Common myeloid progenitor, CD34-positive (primary cell): ENCODE data around the gene PTGDS.
A peak's percentile ranks its signal among the peaks of the same experiment; 100 is the strongest.

ENCODE experiments used
- CTCF ChIA-PET: fragments of 350-600 bp; sonication (Branson Sonifier 250); formaldehyde crosslinking; loops from one replicate; lab custom pipeline; 2021; ENCODE audit warnings: antibody characterized with exemption; lab: Charles Lee
- POLR2A ChIA-PET: fragments of 350-600 bp; sonication (Branson Sonifier 250); formaldehyde crosslinking; loops from one replicate; lab custom pipeline; 2021; ENCODE audit warnings: antibody characterized with exemption; lab: Charles Lee
- DNase-seq, 3 donors: peaks; one replicate each; pipeline versions ENCODE4 v3.0.0 to v3.0.0-alpha.2; 2013
- H3K27ac ChIP-seq, 2 experiments: 1 replicate in 1 of 2; 2 replicates in 1 of 2; pipeline ENCODE4 v1.7.0; 2013; ENCODE audit warnings: inconsistent platforms in 2 of 2, low read length in 2 of 2, mild to moderate bottlenecking in 2 of 2, low read depth in 1 of 2, moderate library complexity in 1 of 2; ENCODE audit not compliant: severe bottlenecking in 2 of 2, insufficient read depth in 1 of 2, poor library complexity in 1 of 2
- H3K27me3 ChIP-seq, 5 experiments: replicated peaks in 2 of 5; 1 replicate in 3 of 5; 2 replicates in 2 of 5; pipeline versions ENCODE4 v1.6.1 to v1.7.0; 2013; ENCODE audit warnings: low read length in 4 of 5, mild to moderate bottlenecking in 2 of 5, moderate library complexity in 2 of 5, inconsistent platforms in 1 of 5; ENCODE audit not compliant: insufficient read depth in 5 of 5, control insufficient read depth in 4 of 5
- H3K36me3 ChIP-seq, 4 experiments: 1 replicate in 2 of 4; 2 replicates in 2 of 4; pipeline versions ENCODE4 v1.6.1 to v1.7.0; 2013; ENCODE audit warnings: low read length in 3 of 4, control low read depth in 1 of 4, mild to moderate bottlenecking in 1 of 4; ENCODE audit not compliant: control insufficient read depth in 4 of 4, insufficient read depth in 4 of 4
- H3K4me1 ChIP-seq, 4 experiments: 1 replicate in 3 of 4; 2 replicates in 1 of 4; pipeline versions ENCODE4 v1.6.1 to v1.7.1; 2013; ENCODE audit warnings: low read length in 3 of 4, mild to moderate bottlenecking in 3 of 4, control low read depth in 1 of 4, inconsistent platforms in 1 of 4, moderate library complexity in 1 of 4; ENCODE audit not compliant: control insufficient read depth in 4 of 4, insufficient read depth in 4 of 4; ENCODE audit errors: control extremely low read depth in 1 of 4
- H3K4me3 ChIP-seq, 7 experiments: 1 replicate in 4 of 7; 2 replicates in 3 of 7; pipeline versions ENCODE4 v1.5.1 to v1.7.0; 2013; ENCODE audit warnings: mild to moderate bottlenecking in 7 of 7, low read length in 6 of 7, moderate library complexity in 6 of 7, inconsistent platforms in 2 of 7, low read depth in 2 of 7, control low read depth in 1 of 7; ENCODE audit not compliant: insufficient read depth in 4 of 7, control insufficient read depth in 1 of 7; ENCODE audit errors: extremely low read depth in 1 of 7
- H3K9me3 ChIP-seq, 5 experiments: 1 replicate in 4 of 5; 2 replicates in 1 of 5; pipeline versions ENCODE4 v1.6.1 to v1.7.1; 2013; ENCODE audit warnings: low read length in 4 of 5, mild to moderate bottlenecking in 2 of 5, inconsistent platforms in 1 of 5, low read depth in 1 of 5, moderate library complexity in 1 of 5; ENCODE audit not compliant: control insufficient read depth in 4 of 5, insufficient read depth in 2 of 5; ENCODE audit errors: control extremely low read depth in 1 of 5
- WGBS: methylation state at CpG from one replicate; pipeline ENCODE4 v1.1.5; 2013; ENCODE audit not compliant: insufficient coverage; 5-methylcytosine and 5-hydroxymethylcytosine counted together

PTGDS gene

GRCh38 chr9:137023157-137023556 lies 45.9 kb downstream of the PTGDS start:
- no peaks in the 10 kb centered on the region for H3K9me3 ChIP-seq
- H3K36me3 ChIP-seq, result peaks cover 0 to 42% (median 26%) of the 10 kb centered on the region in 4 experiments
- ChIA-PET CTCF (interaction anchor here (11.1 kb wide), 1 partner anchor 14 kb away, joined by 109 read pairs; no protein-coding TSS in a partner anchor), POLR2A (no interaction called here)
- DNase-seq, result no peak
- no peak overlapping the region for H3K27ac ChIP-seq
- 94% methylated on average over 6 of the region's 7 CpGs for WGBS
- H3K4me3 ChIP-seq, result no peak overlapping the region
- H3K27me3 ChIP-seq, result no peaks in the 10 kb centered on the region
- H3K4me1 ChIP-seq, result peaks cover 0 to 29% (median 25%) of the 10 kb centered on the region in 4 experiments

DNA sequence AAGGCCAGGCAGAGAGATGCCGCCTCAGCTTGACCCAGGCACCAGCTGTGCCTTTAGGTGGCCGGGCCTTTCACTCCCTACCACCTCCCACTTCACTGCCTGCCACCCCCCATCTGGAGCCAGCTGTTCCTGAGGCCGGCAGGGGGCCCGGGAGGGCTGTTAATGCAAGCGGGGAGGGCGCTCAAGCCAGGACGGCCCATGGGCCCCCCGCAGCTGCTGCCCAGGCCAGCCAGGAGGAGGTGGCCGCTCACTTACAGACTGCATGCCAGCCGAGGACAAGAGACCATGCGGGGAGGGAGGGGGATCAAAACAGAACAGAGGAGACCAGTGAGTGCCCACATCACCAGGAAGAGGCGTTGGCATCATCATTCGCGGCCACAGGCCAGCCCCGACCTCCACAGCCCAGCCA lies 46.3 kb downstream of the PTGDS start:
- POLR2A ChIA-PET, result no interaction called here
- no peak overlapping the region for H3K4me3 ChIP-seq
- 94% methylated on average over 13 of the region's 15 CpGs for WGBS
- no peaks in the 10 kb centered on the region for H3K9me3 ChIP-seq
- H3K27ac ChIP-seq, result no peak overlapping the region
- CTCF ChIA-PET, result interaction anchor here (11.1 kb wide), 1 partner anchor 14 kb away, joined by 109 read pairs; no protein-coding TSS in a partner anchor
- no peak for DNase-seq
- peaks cover 0 to 41% (median 26%) of the 10 kb centered on the region in 4 experiments for H3K36me3 ChIP-seq
- H3K27me3 ChIP-seq, result no peaks in the 10 kb centered on the region
- H3K4me1 ChIP-seq, result peaks cover 0 to 31% (median 27%) of the 10 kb centered on the region in 4 experiments

DNA sequence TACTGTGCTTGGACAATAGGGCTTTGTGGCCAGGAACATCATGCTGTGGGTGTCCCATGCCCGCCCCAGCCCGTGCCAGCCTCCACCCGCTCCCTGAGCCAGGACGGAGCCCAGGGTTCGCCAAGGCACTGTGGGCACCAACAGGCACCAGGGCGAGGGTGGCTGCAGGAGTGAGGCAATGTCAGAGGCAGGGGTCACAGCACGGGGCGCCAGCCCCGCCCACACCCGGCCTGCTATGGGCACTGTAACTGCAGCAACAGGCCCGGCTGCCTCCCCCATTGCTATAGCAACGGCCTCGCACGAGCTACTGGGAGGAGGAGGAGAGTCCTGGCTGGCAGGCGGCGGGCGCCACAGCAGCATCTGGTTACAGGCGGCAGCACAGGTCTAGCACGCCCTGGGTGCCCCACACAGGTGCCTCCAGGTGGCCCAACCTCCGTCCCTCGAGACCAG lies 48.2 kb downstream of the PTGDS start:
- ChIA-PET POLR2A (no interaction called here), CTCF (interaction anchor here (0.7 to 11.1 kb wide), 10 partner anchors 12 to 210 kb away, joined by 3 to 109 read pairs (median 4); partner anchors contain the start of genes CLIC3 and PAXX)
- no peaks in the 10 kb centered on the region for H3K9me3 ChIP-seq
- WGBS, result 94% methylated on average over 18 of the region's 21 CpGs
- no peak for DNase-seq
- peaks cover 0 to 27% (median 13%) of the 10 kb centered on the region in 4 experiments for H3K36me3 ChIP-seq
- H3K27me3 ChIP-seq, result no peaks in the 10 kb centered on the region
- no peak overlapping the region for H3K4me3 ChIP-seq
- peaks cover 0 to 50% (median 45%) of the 10 kb centered on the region in 4 experiments for H3K4me1 ChIP-seq
- H3K27ac ChIP-seq, result no peak overlapping the region

- Histone ChIP-seq H3K4me1 (peaks cover 0 to 59% (median 53%) of the 10 kb centered on the region in 4 experiments), H3K9me3 (no peaks in the 10 kb centered on the region), H3K4me3 (peak overlapping the region in 3 of 7 experiments; percentile 71 to 77 (median 75)), H3K27ac (no peak overlapping the region), H3K36me3 (peaks cover 0 to 20% (median 7%) of the 10 kb centered on the region in 4 experiments), H3K27me3 (no peaks in the 10 kb centered on the region)
- DNase-seq, result no peak
- POLR2A ChIA-PET, result no interaction called here
- CTCF ChIA-PET, result interaction anchor here (0.6 to 11.1 kb wide), 10 partner anchors 11 to 248 kb away, joined by 3 to 109 read pairs (median 4); partner anchors contain the start of genes NPDC1 and PAXX
- 100% methylated on average over 1 of the region's 2 CpGs for WGBS
Measured at GRCh38 chr9:137026384-137026783, 49.1 kb downstream of the PTGDS start.

GRCh38 chr9:137026828-137027227 lies 49.5 kb downstream of the PTGDS start:
- H3K27me3 ChIP-seq, result no peaks in the 10 kb centered on the region
- peaks cover 0 to 20% (median 6%) of the 10 kb centered on the region in 4 experiments for H3K36me3 ChIP-seq
- H3K4me1 ChIP-seq, result peaks cover 0 to 63% (median 58%) of the 10 kb centered on the region in 4 experiments
- ChIA-PET POLR2A (no interaction called here), CTCF (interaction anchor here (0.6 to 11.1 kb wide), 9 partner anchors 11 to 248 kb away, joined by 3 to 109 read pairs (median 4); partner anchors contain the start of genes NPDC1, PAXX and SAPCD2)
- no peak overlapping the region for H3K27ac ChIP-seq
- DNase-seq, result no peak
- H3K9me3 ChIP-seq, result no peaks in the 10 kb centered on the region
- WGBS, result 68% methylated on average over 4 of the region's 4 CpGs
- H3K4me3 ChIP-seq, result peak overlapping the region in 5 of 7 experiments; percentile 54 to 80 (median 75)

- POLR2A ChIA-PET, result no interaction called here
- H3K4me1 ChIP-seq, result peaks cover 0 to 71% (median 66%) of the 10 kb centered on the region in 4 experiments
Measured at GRCh38 chr9:137027369-137028262, 50.3 kb downstream of the PTGDS start, which contains the start of gene ABCA2. ABCA2 (minus strand) TSS chr9:137028237; CDS start chr9:137028140, 97 bp downstream.

More at GRCh38 chr9:137027369-137028262, 50.3 kb downstream of the PTGDS start, which contains the start of gene ABCA2:
- DNase-seq, result no peak
- Histone ChIP-seq H3K36me3 (peaks cover 0 to 15% (median 3%) of the 10 kb centered on the region in 4 experiments), H3K4me3 (peak within 1 kb of the TSS; percentile 51 to 83 (median 73)), H3K27ac (peak within 1 kb of the TSS; percentile 54 to 87), H3K27me3 (no peaks in the 10 kb centered on the region), H3K9me3 (no peaks in the 10 kb centered on the region)
- 6% methylated on average over 81 of the region's 95 CpGs for WGBS
- CTCF ChIA-PET, result interaction anchor here (0.6 to 11.1 kb wide), 14 partner anchors 10 to 84 kb away, joined by 3 to 109 read pairs (median 4); partner anchors contain the start of genes CLIC3, NPDC1, PAXX and SAPCD2
